COLO668 (cell line): ENCODE data around the gene COL13A1.

ENCODE experiments used
- DNase-seq: peaks from one replicate; lab custom pipeline; 2025; ENCODE audit not compliant: unreplicated experiment; lab: John Stamatoyannopoulos, UW

Gene COL13A1

DNA sequence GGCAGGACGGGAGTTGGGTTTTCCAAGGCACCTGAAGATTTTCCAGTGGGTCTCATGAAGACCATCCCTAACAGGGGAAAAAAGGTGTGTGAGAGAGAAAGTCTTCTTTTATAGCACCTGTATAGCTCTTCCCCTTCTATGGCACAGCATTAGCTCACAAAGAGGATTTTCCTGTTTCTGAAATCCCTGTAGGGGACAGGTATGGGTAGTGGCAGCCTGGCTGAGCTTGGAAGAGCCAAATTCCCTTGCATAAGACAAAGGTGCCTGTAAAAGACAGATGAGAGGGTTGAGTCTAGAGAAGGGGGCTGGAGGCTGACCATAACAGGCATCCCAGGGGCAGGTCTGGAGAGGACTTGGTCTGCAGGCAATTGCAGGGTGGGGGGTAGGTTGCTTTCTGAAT is 63.7 kb downstream of the COL13A1 start:
- no peak for DNase-seq

DNA sequence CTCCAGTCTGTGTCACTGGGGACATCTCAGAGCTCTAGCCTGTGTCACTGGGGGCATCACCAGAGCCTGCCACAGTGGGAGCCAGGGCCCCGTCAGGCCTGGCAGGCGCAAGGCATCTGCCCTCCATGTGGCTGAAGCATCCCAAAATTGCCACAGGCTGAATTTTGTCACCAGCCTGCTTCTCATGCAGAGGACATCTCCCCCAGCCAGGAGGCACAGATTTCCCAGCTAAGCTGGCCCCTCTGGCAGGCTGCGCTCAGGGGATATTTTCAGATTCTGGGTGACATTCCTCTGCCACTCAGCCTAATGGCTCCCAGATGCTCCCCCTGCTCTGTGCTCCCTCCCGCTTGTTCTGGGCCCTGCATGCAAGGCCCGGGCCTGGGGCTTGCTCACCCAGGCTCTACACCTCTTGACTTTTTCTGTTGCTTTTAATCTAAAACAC is 64.6 kb downstream of the COL13A1 start:
- no peak for DNase-seq

DNA sequence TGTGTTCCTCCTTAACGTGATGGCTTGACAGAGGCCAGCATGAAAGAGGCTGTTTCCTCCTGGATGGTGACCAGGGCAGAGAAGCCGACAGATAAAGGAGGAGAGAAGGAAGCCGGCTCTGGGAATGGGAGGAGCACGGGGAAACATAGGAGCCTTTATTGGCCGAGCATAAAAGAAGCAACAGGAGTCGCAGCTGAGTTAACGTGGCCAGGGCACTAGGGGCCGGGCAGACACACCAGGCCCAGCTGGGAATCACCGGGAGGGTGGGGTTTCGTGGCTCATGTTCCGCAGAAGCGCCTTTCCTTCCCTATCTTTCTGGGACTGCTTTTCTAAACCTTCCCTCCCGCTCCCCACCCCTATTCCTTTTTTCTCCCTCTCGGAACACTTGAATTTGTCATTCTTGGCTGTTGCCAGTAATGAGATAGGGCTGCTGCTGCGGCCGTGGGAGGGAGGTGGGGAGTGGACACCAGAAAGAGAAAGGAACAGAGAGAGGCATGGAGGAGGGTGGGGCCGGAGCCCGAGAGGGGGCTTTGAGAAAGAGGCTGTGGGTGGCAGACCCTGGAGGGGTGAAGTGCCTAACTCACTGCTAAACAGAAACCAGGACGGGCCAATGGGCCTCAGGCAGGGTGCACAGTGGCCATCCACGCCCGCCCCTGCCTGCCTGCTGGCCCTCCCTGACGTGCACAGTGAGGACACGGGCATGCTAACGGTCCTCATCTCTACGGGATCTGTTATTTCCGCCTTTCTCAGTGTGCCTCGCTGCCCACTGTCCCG is 65.2 kb downstream of the COL13A1 start:
- no peak for DNase-seq

DNA sequence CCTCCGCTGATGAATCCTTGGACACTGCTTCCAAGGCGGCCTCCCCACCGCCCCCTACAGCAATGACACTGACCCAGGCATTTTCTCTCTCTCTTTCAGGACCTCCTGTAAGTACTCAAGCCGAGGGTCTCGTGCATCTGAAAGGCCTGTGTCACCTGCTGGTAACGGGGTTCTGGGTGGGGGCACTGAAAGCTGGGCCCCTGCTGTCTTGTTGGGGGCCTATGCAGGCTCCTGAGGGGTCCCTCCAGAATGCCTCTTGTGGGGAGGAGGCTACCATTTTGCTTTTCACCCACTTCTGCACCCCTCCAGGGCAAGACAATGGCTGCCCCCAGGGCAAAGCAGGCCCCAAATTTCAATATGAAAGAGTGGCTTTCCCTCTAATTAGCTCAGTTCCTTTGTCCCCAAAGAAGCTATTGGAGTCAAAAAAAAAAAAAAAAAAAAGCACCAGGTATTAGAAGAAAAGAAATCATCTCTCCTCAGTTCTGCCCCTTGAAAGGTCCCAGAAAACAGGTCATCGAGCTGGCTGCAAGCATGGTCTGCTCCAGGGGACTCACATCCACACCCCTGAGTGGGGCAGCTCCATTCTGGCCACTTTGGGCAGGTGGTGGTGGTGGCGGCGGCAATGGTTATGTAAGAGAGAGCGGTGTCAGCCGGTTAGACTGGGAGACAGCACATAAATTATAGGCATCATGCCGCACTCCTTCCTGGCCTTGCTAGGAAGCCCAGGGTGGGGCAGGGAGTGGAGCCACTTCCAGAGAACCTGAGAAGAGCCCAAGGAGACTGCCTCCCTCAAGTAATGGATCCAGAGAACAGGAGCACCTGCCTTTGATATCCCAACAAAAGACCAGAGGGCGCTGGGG is 66.2 kb downstream of the COL13A1 start:
- DNase-seq, result no peak

DNA sequence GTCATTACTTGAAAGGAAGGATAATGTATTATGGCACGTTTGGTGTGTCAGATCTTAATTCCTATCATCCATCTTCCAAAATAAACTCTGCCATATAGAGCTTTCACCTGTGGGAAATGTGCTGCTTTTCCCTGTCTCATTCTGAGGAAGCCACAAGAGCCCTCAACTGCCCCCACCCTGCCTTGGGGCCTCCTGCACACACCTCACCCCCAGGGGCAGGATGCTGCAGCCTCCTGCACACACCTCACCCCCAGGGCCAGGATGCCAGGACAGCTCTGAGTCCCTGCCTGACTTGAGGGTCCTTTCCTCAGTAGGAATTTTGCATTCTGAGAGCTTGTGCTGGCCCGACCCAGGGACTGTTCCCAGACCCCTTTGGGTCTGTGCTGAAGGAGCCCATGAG is 67.1 kb downstream of the COL13A1 start:
- no peak for DNase-seq

DNA sequence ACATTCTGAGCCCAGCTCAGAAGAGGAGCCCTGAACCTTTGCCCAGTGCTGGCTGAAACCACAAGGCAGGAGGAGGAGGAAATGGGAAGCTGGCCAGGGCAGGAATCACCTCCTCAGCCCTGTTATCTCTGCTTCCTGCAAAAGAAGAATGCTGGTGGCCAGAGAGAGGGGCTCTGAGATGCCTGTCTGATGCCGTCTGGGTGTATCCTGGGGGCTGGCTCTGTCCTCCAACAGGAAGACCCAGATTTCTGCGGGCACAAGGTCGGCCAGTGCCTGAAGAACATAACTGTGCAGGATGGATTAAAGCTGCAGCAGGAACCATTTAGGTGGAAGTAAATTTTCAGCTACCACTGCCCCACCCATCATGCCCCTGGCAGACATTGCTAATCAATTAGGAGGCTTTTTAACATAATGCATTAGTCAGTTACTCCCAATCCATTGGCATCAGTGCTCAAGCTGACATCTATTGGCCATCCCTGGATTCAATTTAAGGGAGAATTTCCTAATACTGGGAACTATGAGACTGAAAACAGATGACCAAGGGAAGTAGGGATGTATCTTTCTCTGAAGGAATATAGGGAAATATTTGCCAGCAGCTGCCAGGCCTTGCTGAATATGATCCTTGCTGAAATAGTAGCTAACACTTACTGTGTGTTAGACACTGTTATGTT is 67.7 kb downstream of the COL13A1 start:
- no peak for DNase-seq

DNA sequence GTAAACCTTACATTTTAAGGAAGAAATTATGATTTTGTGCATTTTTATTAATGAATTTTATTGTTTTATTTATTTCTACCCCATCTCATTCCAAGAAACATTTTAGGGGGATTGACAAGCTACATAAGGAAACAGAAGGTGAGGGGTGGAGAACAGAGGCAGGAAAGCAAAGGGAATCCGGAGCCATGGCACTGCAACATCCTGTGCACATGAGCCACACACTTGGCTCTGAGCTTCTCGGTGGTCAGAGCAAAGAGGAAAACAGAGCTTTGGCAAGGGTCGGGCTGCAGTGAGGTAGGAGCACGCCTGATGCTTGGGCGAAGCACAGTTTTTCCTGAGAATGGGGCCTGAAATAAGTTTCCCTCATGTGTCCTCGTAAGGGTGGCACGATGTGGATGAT is 68.9 kb downstream of the COL13A1 start:
- no peak for DNase-seq

DNA sequence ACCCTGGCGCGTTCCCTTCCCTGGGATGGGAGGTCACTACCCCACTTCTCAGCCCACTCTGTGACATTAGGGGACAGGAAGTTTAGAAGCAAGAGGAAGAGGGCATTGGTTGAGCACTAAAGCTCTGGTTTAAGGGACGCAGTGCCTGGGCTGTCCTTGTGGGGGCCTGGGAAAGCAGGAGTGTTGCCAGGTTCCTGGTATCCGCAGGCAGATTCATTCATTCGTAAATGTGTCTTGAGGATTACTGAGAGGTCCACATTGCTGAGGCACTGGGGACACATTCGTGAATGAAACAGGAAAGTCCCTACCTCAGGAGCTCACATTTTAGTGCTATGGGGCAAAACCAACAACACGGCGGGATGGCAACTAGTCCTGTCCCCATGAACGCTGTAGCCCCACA is 69.4 kb downstream of the COL13A1 start:
- no peak for DNase-seq

DNA sequence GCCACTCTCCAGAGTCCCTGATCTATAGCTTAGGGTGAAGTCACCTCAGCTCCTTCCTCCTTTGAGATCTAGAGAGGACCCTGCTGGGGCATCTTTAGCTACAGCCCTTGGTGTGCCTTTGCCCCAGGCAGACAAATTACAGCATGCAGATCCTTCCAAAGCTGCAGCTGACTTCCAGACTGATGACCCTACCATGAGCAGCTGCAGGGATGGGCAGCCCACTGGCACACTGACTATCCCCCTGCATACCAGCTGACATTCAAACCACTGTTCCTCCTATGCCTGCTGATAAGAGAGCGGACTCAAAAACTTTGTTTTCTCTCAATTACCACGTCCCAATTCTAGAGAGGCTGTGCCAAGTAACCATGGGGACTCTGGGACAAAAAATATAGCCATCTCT is 70.6 kb downstream of the COL13A1 start:
- no peak for DNase-seq

DNA sequence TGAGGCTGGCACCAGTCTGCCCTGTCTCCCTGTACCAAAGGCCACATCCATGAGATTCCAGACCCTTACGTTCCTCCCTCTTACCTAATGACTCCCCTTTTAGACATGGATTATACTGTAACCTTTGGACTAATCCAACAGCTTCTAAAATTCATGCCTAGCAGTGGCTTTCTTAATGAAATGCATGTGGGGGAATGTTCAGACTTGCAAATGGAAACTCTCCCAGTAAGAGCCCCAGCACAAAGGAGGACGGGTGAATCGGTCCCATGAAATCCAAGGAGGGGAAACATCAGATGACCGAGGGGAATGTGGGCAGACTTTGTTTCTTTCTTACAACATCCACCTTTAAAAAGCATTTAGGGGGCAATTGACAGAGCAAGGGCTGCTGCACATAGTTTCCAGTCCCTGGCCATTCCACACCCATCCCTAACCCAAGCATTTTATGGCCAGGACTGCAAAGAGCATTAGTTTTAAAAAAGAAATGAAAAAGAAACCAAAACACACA is 71.5 kb downstream of the COL13A1 start:
- no peak for DNase-seq

DNA sequence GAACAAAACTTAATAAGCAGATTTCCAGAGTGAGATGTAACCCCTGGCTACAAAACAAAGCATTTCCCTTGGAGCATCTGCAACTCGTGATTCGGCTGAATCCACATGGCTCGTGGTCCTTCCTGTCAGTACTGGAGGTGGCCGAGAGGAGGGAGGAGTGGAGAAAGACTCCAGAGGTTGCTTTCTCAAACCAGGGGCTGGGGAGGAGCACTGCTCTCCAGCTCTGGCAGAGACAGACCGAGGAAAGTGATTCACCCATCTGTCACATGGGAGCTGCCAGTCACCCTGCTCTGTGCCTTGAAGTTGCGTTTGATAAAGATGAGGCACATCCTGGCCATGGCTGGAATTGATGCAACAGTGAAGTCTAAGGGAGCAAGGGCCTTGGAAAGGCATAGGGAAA is 72.7 kb downstream of the COL13A1 start:
- DNase-seq, result no peak

DNA sequence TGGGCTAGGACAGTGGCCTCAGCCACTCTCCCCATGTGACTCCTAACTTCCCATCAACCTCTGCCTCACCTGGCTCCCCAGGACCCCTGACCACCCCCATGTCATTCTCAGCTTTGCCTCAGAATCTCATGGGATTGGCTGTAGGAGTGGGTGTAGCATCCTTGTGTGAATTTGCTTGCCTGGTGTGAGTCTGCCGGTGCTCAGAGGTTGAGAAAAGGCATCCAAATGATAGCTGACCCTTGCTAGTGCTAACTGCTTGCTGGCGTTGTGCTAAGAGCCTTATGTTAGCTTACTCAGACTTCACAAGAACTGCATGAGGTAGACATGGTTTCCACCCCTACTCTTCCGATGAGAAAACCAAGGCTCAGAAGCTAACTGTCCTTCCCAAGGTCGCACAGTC is 74.2 kb downstream of the COL13A1 start:
- no peak for DNase-seq

DNA sequence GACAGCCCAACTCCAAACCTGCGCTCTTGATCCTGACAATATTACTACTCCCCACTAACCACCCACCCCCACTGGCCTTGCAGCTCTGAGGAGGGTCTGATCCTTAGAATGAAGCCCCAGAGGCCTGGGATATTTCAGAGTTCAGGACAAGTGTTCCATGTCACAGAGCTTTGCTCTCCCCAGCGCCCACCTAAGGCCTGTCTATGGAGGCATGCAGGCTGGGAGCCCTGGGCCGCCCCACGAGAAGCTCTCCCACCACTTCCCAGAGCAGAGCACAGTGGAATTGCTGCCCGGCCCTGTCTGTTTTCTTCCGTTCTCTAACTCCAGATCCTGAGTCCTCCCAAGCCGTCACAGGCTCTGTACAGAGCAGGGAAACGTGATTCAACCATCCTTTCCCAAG is 74.6 kb downstream of the COL13A1 start:
- no peak for DNase-seq

DNA sequence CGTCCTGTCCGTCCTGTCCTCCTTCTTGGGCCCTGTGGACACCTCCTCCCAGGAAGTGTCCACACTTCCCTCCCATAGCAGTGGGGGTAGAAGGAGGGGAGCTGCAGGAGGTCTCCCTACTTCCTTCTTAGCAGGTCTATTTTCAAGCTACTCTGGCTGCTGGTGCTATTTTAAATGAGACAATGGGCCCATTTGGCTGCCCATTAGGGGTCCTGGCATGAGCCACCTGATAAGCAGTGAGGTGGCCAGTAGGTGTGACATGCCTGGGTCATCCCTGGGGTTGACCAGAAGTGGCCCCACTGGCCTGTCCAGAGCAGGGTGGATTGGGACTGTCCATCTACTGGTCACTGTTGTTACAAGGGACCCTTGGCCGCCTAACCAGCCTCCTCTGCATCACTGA is 75.2 kb downstream of the COL13A1 start:
- DNase-seq, result no peak

DNA sequence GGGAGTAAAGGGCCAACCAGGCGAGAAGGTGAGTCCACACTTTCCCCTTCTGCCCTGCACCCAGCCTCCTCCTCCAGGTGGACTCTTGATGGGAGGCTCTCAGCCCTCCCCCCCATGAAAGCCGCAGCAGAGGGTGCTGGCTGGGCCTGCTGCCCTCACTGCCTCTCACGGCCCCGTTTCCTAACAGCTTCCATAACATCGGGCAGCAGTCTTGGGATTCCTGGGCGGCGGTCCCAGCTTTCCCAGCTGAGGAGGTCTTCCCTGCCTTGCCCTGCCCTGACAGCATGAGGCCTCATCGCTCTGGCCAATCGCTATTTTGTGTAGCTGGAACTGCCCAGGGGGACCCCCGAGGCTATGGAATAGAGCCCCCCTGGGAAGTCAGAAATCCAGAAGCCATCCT is 76.3 kb downstream of the COL13A1 start:
- no peak for DNase-seq

DNA sequence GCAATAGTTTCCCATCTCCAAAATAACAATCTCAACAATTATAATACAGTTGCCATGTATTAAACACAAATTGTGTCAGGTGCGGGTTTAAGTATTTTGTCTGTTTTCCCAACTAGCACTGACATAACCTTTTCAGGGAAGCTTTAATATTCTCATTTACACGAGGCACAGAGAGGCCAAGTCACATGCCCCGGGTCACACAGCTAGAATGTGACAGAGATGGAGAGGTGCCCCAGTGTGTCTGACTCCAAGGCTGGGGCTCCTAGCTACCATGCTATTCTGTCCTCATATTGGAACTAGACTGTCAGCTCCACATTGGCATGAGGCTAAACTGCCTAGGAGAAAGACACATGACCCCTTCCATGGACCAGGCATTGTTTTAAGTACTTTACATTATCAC is 77.2 kb downstream of the COL13A1 start:
- no peak for DNase-seq

DNA sequence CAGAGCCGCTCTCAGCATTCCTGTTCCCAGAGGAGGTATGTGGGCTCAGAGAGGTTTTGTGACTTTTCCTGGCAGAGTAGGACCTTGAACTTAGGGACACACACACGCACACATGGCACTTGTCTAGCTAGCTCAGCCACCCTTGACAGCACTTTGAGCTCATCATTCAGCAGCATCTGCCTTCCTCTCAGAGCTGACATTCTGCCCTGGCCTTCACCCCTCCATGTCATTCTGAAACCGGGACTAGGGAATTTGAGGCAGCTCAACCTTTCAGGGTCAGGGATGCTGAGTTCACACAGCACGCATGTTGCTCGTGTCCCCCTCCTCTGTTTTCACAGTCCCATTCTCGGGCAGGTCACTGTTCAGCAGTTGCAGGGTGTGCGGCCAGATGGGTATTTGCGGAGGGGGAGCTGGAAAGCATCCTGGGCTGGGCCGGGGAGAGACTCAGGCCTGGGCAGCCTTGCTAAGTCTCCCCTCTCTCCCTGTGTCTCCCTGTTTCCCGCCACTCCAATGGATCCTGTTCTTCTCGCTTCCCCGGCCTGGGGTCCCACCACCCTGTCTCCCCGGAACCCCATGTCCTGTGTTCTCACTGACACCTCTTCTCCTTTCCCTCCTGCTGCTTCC is 78.0 kb downstream of the COL13A1 start:
- no peak for DNase-seq

DNA sequence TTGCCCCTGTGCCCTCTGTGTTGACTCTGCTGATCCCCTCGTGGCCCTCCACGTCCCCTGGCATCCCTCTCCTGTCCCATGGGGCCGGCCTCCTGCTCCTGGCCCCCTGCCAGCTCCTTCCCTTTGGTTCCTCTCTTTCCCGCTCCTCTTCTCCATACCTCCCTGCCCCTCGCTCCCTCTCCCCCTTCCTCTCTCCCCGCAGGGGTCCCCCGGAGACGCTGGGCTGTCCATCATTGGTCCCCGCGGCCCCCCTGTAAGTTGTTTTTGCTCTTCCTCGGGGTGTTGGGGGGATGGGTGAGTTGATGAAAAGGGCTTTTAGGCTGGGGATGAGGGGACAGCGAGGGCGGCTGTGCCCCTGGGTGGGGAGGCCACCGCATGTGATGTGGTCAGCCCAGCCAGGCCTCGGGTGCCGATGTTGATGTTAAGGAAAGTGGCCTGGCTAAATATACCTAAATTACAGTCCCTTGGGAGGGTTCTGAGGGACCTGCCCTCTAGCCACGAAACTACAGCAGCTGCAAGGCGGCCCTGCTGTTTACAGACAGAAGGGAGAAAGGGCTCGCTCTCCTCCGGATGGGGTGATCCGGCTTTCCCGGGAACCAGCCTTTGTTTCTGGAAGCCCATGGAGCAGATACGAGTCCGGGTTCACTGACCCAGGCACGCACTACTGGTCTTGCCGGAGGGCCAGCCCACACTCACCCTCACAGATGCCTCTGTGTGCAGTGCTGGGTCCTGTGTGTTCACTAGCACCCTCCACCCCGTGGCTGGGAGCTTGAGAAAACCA is 78.8 kb downstream of the COL13A1 start:
- DNase-seq, result no peak

DNA sequence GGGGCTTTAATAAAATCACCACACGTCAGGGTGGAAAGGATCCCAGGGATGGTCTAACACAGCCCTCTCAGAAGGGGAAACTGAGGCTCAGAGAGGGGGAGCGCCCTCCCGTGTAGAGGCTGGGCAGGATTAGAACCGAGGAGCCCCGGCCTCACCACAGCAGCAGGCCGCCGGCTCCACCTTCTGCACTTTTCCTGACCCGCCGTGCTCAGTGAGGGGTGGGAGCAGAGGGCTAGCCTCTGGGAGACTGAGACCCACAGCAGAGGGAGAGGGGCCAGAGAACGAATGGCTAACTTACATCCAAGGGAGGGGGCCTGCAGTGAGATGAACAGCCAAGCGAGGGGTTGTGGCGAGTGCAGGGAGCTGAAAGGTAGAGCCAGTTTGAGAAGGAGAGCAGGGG is 79.5 kb downstream of the COL13A1 start:
- no peak for DNase-seq

DNA sequence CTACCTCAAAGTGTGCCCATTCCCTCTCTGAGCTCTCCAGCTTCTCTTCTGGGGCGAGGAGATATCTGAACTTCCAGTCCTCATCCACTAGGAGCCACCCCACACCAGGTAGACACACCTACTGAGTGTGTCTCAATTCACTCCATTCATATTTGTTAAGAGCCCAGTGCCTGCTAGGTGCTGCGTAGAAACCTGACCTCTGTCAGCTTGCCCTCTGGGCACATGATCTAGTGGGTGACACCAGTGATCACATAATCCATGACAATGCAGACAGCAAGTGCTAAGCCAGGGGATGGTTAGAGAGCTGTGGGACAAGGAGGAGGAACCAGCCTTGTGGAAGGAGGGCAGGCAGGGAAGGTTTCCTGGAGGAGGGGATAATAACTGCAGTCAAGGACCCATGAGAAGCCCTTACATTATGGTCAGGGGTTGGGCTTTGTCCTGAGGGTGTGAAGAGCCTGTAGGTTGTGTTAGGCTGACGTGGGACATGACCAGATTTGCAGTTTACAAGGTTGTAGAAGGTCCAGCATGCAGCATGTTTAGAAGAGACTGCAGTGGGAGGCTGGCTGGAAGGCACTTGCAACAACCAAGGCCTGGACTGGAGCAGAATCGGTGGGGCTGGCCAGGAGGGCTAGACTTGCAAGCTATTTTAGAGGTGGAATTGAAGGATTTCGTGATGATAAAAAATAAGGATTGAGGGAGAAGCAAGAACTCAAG is 81.8 kb downstream of the COL13A1 start:
- no peak for DNase-seq
